Parathyroid adenoma (tissue), 2 donors: ENCODE measurements around the gene TTC6.

Experiments used
- H2AFZ ChIP-seq: fragments of 300-600 bp; sonication (generic); one replicate; pipeline ENCODE4 v1.7.0; 2017; ENCODE audit warnings: antibody characterized with exemption, mild to moderate bottlenecking
- H3K27ac ChIP-seq: fragments of 300-600 bp; sonication (generic); one replicate; pipeline ENCODE4 v1.7.0; 2017
- H3K27me3 ChIP-seq: fragments of 300-600 bp; sonication (generic); one replicate; pipeline ENCODE4 v1.7.0; 2017; ENCODE audit warnings: low read length; ENCODE audit not compliant: control insufficient read depth, insufficient read depth
- H3K36me3 ChIP-seq: fragments of 300-600 bp; sonication (generic); one replicate; pipeline ENCODE4 v1.7.0; 2017; ENCODE audit warnings: low read length; ENCODE audit not compliant: control insufficient read depth, insufficient read depth
- H3K4me1 ChIP-seq: fragments of 300-600 bp; sonication (generic); one replicate; pipeline ENCODE4 v1.7.0; 2017; ENCODE audit warnings: control low read depth
- H3K4me2 ChIP-seq: fragments of 300-600 bp; sonication (generic); one replicate; pipeline ENCODE4 v1.7.0; 2017; ENCODE audit warnings: low read length
- H3K4me3 ChIP-seq: fragments of 300-600 bp; sonication (generic); one replicate; pipeline ENCODE4 v1.7.0; 2017; ENCODE audit warnings: low read depth, low read length
- H3K79me2 ChIP-seq: fragments of 300-600 bp; sonication (generic); one replicate; pipeline ENCODE4 v1.7.0; 2017; ENCODE audit warnings: control low read depth
- H3K9ac ChIP-seq: fragments of 300-600 bp; sonication (generic); one replicate; pipeline ENCODE4 v1.7.0; 2017; ENCODE audit warnings: mild to moderate bottlenecking
- H3K9me3 ChIP-seq: fragments of 300-600 bp; sonication (generic); one replicate; pipeline ENCODE4 v1.7.0; 2017; ENCODE audit warnings: low read length; ENCODE audit not compliant: control insufficient read depth
- CTCF ChIP-seq: fragments of 300-600 bp; sonication (generic); IDR thresholded peaks from one replicate; pipeline ENCODE4 v1.7.0; 2017; ENCODE audit warnings: antibody characterized with exemption, mild to moderate bottlenecking
- donor health status: primary hyperparathyroidism.

Gene TTC6

GRCh38 chr14:37590428-37591139 lies 4.8 kb upstream of the TTC6 start:
- no peak for TF ChIP-seq CTCF
- H3K9me3 ChIP-seq: peaks cover 9% of the 10 kb centered on the region
- H3K27me3 ChIP-seq: peaks cover 43% of the 10 kb centered on the region
- no peaks in the 10 kb centered on the region for H3K4me1 ChIP-seq
- no peak overlapping the region for H3K4me3 ChIP-seq
- H3K4me2 ChIP-seq: no peak overlapping the region
- no peak overlapping the region for H3K27ac ChIP-seq
- H3K9ac ChIP-seq: no peak overlapping the region
- no peak overlapping the region for H2AFZ ChIP-seq
- no peaks in the 10 kb centered on the region for H3K36me3 ChIP-seq
- no peaks in the 10 kb centered on the region for H3K79me2 ChIP-seq

DNA sequence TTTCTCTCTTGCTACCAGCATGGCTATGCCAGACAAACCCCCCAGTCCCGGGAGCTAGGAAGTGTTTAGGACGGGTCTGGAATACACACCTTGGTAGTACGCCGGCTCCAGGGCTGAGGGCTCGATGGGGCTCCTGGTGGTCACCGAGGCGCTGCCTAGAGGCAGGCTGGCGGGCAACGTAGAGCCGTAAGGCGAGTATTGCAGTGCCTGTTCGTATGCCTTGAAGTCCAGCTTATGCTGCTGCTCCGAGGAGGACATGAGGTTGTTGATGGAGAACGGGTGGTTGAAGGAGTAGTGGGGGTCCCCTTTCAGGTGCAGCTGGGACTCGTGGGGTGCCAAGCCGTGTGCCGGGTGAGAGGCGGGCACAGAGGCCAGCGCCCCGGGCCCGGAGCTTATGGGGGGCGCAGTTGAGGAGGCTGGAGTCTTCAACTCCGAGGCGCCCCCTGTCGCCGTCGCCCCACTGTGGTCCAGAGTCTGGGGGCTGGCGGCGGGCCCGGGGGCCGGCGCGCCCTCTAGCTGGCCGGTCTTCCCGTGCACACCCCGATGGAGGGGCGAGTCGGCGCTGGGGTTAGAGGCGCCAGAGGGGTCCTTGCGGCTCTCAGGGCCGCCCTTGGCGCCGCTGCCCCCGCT lies 4.0 kb upstream of the TTC6 start:
- Histone ChIP-seq H3K27ac (no peak overlapping the region), H3K36me3 (no peaks in the 10 kb centered on the region), H3K79me2 (no peaks in the 10 kb centered on the region), H3K27me3 (peaks cover 41% of the 10 kb centered on the region), H2AFZ (no peak overlapping the region), H3K4me3 (no peak overlapping the region), H3K9ac (no peak overlapping the region), H3K9me3 (peaks cover 6% of the 10 kb centered on the region), H3K4me2 (no peak overlapping the region), H3K4me1 (no peaks in the 10 kb centered on the region)
- TF ChIP-seq CTCF: no peak

DNA sequence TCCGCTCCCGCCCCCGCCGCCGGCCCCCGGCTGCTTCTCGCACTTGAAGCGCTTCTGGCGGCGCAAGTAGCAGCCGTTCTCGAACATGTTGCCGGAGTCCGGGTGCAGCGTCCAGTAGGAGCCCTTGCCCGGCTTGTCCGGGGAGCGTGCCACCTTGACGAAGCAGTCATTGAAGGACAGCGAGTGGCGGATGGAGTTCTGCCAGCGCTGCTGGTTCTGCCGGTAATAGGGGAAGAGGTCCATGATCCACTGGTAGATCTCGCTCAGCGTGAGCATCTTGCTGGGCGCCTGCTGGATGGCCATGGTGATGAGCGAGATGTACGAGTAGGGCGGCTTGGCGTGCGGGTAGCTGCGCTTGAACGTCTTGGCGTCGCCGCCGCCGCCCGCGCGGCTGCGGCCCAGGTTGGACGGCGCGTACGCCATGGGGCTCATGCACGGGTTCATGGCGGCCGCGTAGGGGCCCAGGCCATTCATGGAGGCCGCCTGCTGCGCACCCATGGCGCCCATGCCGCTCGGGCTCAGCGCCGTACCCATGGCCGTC lies 3.4 kb upstream of the TTC6 start:
- Histone ChIP-seq H3K36me3 (no peaks in the 10 kb centered on the region), H3K27me3 (peaks cover 40% of the 10 kb centered on the region), H3K4me2 (no peak overlapping the region), H3K4me3 (no peak overlapping the region), H3K27ac (no peak overlapping the region), H2AFZ (no peak overlapping the region), H3K9me3 (peaks cover 3% of the 10 kb centered on the region), H3K79me2 (no peaks in the 10 kb centered on the region), H3K9ac (no peak overlapping the region), H3K4me1 (no peaks in the 10 kb centered on the region)
- TF ChIP-seq CTCF: no peak

GRCh38 chr14:37592482-37593408 lies 2.7 kb upstream of the TTC6 start:
- H3K4me2 ChIP-seq: no peak overlapping the region
- H3K27ac ChIP-seq: no peak overlapping the region
- H3K79me2 ChIP-seq: no peaks in the 10 kb centered on the region
- no peak overlapping the region for H3K9ac ChIP-seq
- no peaks in the 10 kb centered on the region for H3K36me3 ChIP-seq
- TF ChIP-seq CTCF: no peak
- peaks cover 40% of the 10 kb centered on the region for H3K27me3 ChIP-seq
- H3K4me3 ChIP-seq: no peak overlapping the region
- no peaks in the 10 kb centered on the region for H3K4me1 ChIP-seq
- H3K9me3 ChIP-seq: peaks cover 3% of the 10 kb centered on the region
- H2AFZ ChIP-seq: no peak overlapping the region
